ENCODE measurements around the gene CCDC50.

CCDC50 gene

GRCh38 chr3:191382661-191383060, 53.5 kb downstream of the CCDC50 start:
- Histone ChIP-seq H3K4me3 (replicated peaks; ENCODE audit: insufficient read depth, low read length) (no peak overlapping the region), H3K27ac (replicated peaks) (no peak overlapping the region), H3K27me3 (ENCODE audit: insufficient read depth, poor library complexity, severe bottlenecking) (no peaks in the 10 kb centered on the region)
- TF ChIP-seq CTCF (IDR thresholded peaks at IDR 0.05; ENCODE audit: insufficient read depth, low read length) (no peak), GABPA (IDR thresholded peaks at IDR 0.05; ENCODE audit: low read depth) (no peak), SPI1 (IDR thresholded peaks at IDR 0.05; ENCODE audit: borderline replicate concordance, low read depth) (peak; percentile 21; the same call in 1 of the 2 replicates)
- DNase-seq (ENCODE audit: low read depth in 1 of 2, low spot score in 1 of 2), result no peak

GRCh38 chr3:191383124-191383523, 53.9 kb downstream of the CCDC50 start:
- Histone ChIP-seq H3K4me3 (replicated peaks; ENCODE audit: insufficient read depth, low read length) (no peak overlapping the region), H3K27ac (replicated peaks) (no peak overlapping the region), H3K27me3 (ENCODE audit: insufficient read depth, poor library complexity, severe bottlenecking) (no peaks in the 10 kb centered on the region)
- TF ChIP-seq POLR2AphosphoS5 (IDR thresholded peaks at IDR 0.05; ENCODE audit: low read depth) (no peak), SPI1 (IDR thresholded peaks at IDR 0.05; ENCODE audit: borderline replicate concordance, low read depth) (no peak), REST (IDR thresholded peaks at IDR 0.05; ENCODE audit: insufficient replicate concordance, low read depth) (no peak), GABPA (IDR thresholded peaks at IDR 0.05; ENCODE audit: low read depth) (no peak), CTCF (IDR thresholded peaks at IDR 0.05; ENCODE audit: insufficient read depth, low read length) (no peak)
- DNase-seq (ENCODE audit: low read depth in 1 of 2, low spot score in 1 of 2), result no peak

- H3K27me3 ChIP-seq (ENCODE audit: insufficient read depth, poor library complexity, severe bottlenecking), result no peaks in the 10 kb centered on the region
- DNase-seq (ENCODE audit: low read depth in 1 of 2, low spot score in 1 of 2), result no peak
- TF ChIP-seq CTCF (IDR thresholded peaks at IDR 0.05; ENCODE audit: insufficient read depth, low read length) (no peak), SPI1 (IDR thresholded peaks at IDR 0.05; ENCODE audit: borderline replicate concordance, low read depth) (no peak), POLR2AphosphoS5 (IDR thresholded peaks at IDR 0.05; ENCODE audit: low read depth) (no peak), REST (IDR thresholded peaks at IDR 0.05; ENCODE audit: insufficient replicate concordance, low read depth) (no peak), GABPA (IDR thresholded peaks at IDR 0.05; ENCODE audit: low read depth) (no peak)
- H3K4me3 ChIP-seq (replicated peaks; ENCODE audit: insufficient read depth, low read length), result no peak overlapping the region
- H3K27ac ChIP-seq (replicated peaks), result no peak overlapping the region
Measured at GRCh38 chr3:191385101-191385500, 55.9 kb downstream of the CCDC50 start.

- H3K4me3 ChIP-seq (replicated peaks; ENCODE audit: insufficient read depth, low read length), result no peak overlapping the region
- no peaks in the 10 kb centered on the region for H3K27me3 ChIP-seq (ENCODE audit: insufficient read depth, poor library complexity, severe bottlenecking)
- no peak for DNase-seq (ENCODE audit: low read depth in 1 of 2, low spot score in 1 of 2)
- no peak overlapping the region for H3K27ac ChIP-seq (replicated peaks)
- TF ChIP-seq POLR2AphosphoS5 (IDR thresholded peaks at IDR 0.05; ENCODE audit: low read depth) (no peak), GABPA (IDR thresholded peaks at IDR 0.05; ENCODE audit: low read depth) (no peak), CTCF (IDR thresholded peaks at IDR 0.05; ENCODE audit: insufficient read depth, low read length) (no peak), SPI1 (IDR thresholded peaks at IDR 0.05; ENCODE audit: borderline replicate concordance, low read depth) (no peak), REST (IDR thresholded peaks at IDR 0.05; ENCODE audit: insufficient replicate concordance, low read depth) (no peak)
Measured at GRCh38 chr3:191387441-191388077, 58.4 kb downstream of the CCDC50 start.
